Effector CD4-positive, alpha-beta T cell (primary cell): ENCODE data around the gene ERVH48-1.
"Not testable (repeated sequence)": the region's sequence is repeated elsewhere in the genome, so short reads cannot be mapped to it uniquely, and the experiment has no call there.

Experiments
- DNase-seq: peaks from one replicate; pipeline ENCODE4 v3.0.0-alpha.2; 2020

The ERVH48-1 gene

DNA sequence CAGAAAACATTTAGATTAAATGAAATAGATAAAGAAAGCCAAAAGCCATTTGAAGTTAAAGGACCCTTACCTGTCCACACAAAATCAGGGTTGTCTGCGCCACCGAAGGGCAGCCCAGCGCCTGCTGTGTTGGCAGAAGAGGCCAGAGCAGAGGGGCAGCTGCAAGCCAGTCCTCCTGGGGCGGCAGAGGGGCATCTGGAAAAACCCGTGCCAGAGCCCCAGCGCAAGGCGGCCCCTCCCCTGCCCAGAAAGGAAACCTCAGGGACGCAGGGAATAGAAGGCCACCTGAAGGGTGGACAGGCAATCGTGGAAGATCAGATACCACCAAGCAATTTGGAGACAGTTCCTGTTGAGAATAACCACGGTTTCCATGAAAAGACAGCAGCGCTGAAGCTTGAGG lies 21.6 kb downstream of the ERVH48-1 start:
- DNase-seq, result no peak

- DNase-seq, result no peak
Observed at GRCh38 chr21:42900446-42900845, 25.0 kb downstream of the ERVH48-1 start.

DNA sequence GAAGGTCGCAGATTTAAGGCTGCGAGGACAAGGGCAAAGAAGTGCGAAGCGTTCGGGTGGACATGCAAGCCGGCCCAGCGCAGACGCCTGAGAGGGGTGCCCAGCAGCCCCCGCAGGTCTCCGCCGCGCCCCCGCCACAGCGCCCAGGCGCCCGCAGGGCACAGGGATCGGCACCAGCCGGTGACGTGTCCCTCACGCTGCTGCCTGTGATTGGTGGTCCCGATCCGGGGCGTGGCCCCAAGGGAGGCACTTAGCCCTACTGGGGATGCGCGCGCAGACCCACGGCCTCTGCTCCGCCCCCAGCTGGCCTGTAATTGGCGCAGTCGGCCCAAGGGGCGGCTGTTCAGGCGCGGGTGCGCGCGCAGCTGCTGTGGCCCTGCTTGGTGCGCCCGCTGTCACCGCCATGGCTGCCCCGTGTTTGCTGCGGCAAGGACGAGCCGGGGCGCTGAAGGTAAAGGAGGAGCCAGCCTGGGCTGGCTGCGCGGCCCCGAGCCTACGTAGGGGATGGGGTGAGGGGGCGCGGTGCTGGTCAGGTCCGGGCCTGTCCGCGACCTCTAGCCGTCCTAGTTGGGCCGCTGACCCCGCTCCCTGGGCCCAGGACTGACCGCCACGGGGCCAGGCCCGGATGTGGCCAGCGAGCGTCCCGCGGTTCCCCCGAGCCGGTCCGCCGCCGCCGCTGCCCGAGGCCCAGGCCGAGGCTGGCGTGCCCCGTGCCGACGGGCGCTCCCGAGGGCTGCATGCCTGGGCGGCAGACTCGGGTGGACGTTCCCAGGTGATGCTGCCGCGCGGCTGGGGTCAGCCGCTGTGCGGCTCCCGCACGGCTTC lies 32.3 kb downstream of the ERVH48-1 start, which contains the start of gene NDUFV3:
Gene NDUFV3 (plus strand): TSS at position 379 of the 825 bp plus-strand sequence. CDS start 25 bp downstream, at position 404.
- peak; percentile 100 for DNase-seq

- no peak for DNase-seq
Observed at GRCh38 chr21:42892582-42892930, 32.9 kb downstream of the ERVH48-1 start.

DNA sequence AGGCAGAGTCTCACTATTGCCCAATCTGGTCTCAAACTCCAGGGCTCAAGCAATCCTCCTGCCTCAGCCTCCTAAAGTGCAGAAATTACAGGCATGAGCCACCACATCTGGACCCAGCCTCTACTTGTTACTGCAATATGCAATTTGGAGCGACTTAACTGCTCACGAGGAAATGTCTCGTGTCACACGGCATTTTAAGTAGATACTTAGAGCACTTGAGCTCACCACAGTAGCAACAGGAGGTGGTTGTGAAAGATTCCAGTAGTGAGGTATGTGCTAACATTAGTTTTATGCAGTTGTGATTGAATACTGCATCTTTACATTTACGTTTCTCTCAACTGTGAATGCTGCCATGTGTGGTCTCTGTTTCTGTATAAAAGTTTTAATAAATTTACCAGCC lies 38.1 kb downstream of the ERVH48-1 start:
- DNase-seq, result no peak

DNA sequence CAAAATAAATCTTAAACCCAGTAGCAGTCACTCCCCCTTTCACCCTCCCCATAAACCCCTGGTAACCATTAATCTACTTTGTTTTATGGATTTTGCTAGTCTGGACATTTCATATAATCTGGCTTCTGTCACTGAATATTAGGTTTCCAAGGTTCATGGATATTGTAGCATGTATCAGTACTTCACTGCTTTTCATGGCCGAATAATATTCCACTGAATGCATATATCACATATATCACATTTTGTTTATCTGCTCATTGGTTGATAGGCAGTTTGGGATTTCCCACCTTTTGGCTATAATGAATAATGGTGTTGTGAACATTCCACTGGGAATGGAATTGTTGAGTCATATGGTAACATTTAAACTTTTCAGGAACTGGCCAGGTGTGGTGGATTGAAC lies 41.5 kb downstream of the ERVH48-1 start:
- DNase-seq, result no peak

DNA sequence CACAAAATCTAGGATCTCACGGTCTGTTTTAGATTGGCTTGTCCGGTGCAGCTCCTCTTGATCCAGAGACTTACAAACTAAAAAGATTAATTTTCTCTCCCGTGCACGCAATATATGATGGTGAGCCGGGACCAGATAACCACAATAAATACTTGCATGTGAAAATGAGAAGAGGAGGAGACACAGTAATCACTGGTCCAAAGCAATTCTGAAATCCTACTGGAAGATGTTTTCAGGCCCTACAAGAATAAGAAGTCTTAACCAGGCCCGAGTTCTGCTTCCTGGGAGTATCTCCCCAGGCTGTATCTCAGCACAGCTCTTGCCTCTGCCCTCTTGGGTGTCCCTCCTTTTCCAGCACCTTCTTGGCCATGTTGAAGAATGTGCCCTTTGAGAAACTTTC lies 45.1 kb downstream of the ERVH48-1 start:
- DNase-seq, result no peak

GRCh38 chr21:42878993-42879787 lies 46.2 kb downstream of the ERVH48-1 start, which contains the start of gene WDR4:
Gene WDR4, minus strand, starts transcription at chr21:42879539. Its CDS starts 44 bp downstream, at chr21:42879495.
- DNase-seq, result peak; percentile 98

DNA sequence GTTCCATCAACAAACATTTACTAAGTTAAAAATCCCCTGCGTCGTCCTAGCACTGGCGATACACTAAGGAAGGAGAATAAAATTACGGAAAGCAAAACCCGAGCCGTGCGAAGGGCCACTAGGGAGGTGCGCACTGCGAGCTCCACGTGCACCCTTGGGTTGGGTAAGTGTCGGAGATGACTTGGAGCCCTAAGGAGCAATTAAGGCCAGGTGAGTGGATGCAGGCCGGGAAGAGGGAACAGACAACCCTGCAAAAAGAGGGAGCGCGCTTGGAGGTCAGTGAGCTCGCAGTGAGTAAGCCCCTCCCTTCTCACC lies 46.8 kb downstream of the ERVH48-1 start:
- DNase-seq, result no peak

DNA sequence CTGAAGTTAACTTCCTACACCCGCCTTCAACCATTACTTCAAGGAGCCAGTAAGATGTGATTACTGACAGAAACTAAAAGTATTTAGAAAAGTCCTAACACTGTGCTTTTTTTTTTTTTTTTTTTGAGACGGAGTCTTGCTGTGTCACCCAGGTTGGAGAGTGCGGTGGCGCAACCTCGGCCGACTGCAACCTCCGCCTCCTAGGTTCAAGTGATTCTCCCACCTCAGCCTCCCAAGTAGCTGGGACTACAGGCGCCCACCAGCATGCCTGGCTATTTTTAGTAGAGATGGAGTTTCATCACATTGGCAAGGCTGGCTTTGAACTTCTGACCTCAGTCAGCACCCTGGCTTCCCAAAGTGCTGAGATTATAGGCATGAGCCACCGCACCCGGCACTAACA lies 49.6 kb downstream of the ERVH48-1 start:
- DNase-seq, result not testable (repeated sequence)

DNA sequence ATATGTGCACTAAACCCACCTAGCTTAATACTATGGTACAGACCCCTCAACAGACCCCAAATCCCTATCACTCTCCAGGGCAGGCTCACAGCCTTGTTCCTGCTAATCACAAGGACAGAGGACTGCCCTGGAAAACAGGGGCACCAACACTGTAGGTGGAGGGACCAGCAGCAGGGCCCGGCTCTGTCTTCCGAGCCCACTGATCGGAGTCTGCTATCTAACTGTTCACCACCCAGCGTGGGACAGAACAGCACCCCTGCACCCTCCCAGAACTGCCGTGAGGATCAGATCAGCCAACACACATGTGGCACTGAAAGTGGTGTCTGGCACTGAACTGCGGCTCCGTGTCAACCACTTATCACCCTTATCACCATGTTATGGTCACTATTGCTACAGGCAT lies 52.3 kb downstream of the ERVH48-1 start:
- DNase-seq, result no peak

GRCh38 chr21:42868196-42868595 lies 57.2 kb downstream of the ERVH48-1 start:
- DNase-seq, result no peak
